ENCODE data around the gene ANKRD44.

- TF ChIP-seq EZH2 (IDR thresholded peaks at IDR 0.05; ENCODE audit: insufficient read depth, poor library complexity, severe bottlenecking) (no peak), EZH2phosphoT487 (IDR thresholded peaks at IDR 0.05; ENCODE audit: insufficient read depth, low read depth) (no peak)
Measured at GRCh38 chr2:197268786-197269584, 41.6 kb downstream of the ANKRD44 start.
